Fibroblast of skin of right biceps (primary cell): ENCODE measurements around the gene UBE2G2.

ENCODE experiments used
- DNase-seq: peaks from one replicate; pipeline ENCODE4 v3.0.0-alpha.2; 2013

The UBE2G2 gene

DNA sequence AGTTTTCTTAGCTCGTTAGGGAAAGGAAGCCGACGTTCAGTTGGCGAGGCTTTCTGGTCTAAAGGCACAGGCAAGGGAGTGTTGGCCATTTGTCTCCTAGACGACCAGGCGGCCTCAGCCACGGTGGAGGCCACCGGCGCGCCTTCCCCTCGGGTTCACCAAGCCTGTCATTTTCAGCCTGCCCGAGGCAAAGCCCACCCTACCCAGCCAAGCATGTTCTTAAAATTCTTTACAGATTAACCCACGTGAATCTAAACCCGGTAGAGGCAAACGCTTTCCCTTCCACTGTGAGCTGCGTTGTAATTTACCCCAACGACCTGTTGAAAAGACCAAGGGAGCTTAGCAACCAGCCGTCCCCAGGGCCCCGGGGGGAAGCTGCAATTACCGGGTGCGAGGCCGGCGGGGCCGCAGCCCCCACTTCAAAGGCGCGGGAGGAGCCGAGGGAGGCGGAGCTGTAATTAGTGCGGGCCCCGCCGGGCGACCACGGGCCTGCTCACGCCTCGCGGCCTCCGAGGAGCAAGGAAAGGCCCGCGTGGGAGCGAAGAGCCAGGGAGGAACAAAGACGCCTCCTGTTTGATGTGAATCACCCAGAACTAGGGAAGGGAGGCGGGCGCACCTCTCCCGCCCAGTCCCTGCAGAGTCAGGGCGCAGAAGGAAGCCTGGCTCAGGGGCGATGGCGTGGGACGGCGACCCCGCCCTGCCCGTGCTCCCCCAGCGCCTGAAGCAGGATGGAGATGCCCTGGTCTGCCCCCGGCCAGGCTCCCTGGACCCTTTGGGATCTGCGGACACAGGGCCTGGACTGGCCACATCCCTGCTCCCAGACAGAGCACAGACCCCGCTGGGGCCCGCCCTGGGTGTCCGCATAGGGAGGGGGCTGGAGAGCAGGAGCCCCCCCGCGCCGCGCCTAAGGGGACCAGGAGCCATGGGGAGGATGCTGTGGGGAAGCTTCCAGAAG lies 78.2 kb downstream of the UBE2G2 start:
- DNase-seq, result no peak

DNA sequence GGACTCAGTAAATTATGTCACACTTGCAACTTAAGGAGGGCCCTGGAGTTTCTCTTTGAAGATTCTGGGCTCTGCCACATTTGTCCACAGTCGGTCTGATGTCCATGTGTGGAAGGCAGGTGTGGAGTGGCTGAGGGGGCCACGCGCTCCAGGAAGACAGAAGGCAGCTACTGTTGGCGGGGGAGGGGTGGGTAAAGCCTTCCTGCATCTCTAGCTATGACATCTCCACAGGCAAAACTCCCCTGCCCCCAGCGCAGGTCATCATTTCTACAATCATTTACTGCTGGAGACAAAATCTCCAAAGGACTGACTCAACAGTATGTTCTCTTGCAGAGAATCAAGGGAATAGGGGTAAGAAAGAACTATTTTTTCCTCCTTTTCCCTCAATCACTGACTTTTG lies 78.9 kb downstream of the UBE2G2 start:
- DNase-seq, result no peak

DNA sequence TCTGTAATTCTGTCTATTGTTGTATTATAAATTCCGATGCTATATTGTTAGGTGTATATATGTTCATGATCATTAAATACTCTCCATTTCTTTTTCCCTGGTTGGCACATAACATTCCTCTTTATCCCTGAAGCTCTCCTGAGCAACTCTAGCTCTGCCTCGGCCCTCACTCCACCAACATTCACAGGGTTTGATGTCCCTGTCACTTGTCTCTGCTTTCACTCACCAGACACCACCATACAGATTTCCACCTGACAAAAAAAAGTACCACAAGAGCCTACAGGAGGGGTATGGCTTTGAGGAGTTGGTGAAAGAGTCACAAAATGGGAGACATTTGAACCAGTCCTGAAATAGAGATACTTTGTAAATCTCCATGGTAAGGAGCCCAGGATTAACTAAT lies 81.5 kb downstream of the UBE2G2 start:
- DNase-seq, result no peak
